Endothelial cell of umbilical vein (primary cell): Measurements from ENCODE around the gene ATP5ME. TPM values are rescaled to one million over a fixed set of nuclear protein-coding genes. Genes with fewer than 3 reads are reported as not detected.

Experiments used
- BruUV-seq: library from RNA; stranded (reverse); fragments of 400-500 nt; replicated peaks from 2 replicates; lab custom pipeline; 2021; lab: Mats Ljungman, UMichigan
- CTCF ChIA-PET: fragments of 300-600, 350-600 bp; sonication (Branson Sonifier 250); formaldehyde crosslinking; loops from one replicate; lab custom pipeline; 2021; ENCODE audit warnings: antibody characterized with exemption, inconsistent platforms; lab: Charles Lee
- POLR2A ChIA-PET: fragments of 300-600, 350-600 bp; sonication (Branson Sonifier 250); formaldehyde crosslinking; loops from one replicate; lab custom pipeline; 2021; ENCODE audit warnings: antibody characterized with exemption, inconsistent platforms; lab: Charles Lee
- DNase-seq: peaks from one replicate; pipeline ENCODE4 v3.0.0-alpha.2; 2011; ENCODE audit warnings: low read depth, low spot score
- FAIRE-seq: peaks from 2 replicates; lab custom pipeline; 2011; peaks lifted over from hg19 to GRCh38; lab: Jason Lieb, UNC
- H2AFZ ChIP-seq: 2 replicates; pipeline ENCODE4 v1.6.0; 2012; ENCODE audit warnings: low read depth, low read length, control low read depth, inconsistent platforms
- H3K27ac ChIP-seq: 2 replicates; pipeline ENCODE4 v1.5.1; 2011; ENCODE audit warnings: low read depth, mild to moderate bottlenecking, control low read depth, low read length, moderate library complexity; ENCODE audit not compliant: insufficient read depth
- H3K27me3 ChIP-seq, 2 experiments: 2 replicates each; pipeline versions ENCODE4 v1.6.0 to v1.6.1; 2011; ENCODE audit warnings: low read length in 2 of 2, mixed read lengths in 1 of 2; ENCODE audit not compliant: control insufficient read depth in 2 of 2, insufficient read depth in 2 of 2
- H3K36me3 ChIP-seq, 2 experiments: 2 replicates in 1 of 2; 3 replicates in 1 of 2; pipeline ENCODE4 v1.5.1; 2011; ENCODE audit warnings: low read length in 2 of 2, mild to moderate bottlenecking in 1 of 2, moderate library complexity in 1 of 2; ENCODE audit not compliant: control insufficient read depth in 2 of 2, insufficient read depth in 2 of 2; ENCODE audit errors: extremely low read depth in 1 of 2
- H3K4me1 ChIP-seq: 3 replicates; pipeline ENCODE4 v1.5.1; 2011; ENCODE audit warnings: mild to moderate bottlenecking, low read length; ENCODE audit not compliant: control insufficient read depth, insufficient read depth; ENCODE audit errors: extremely low read depth
- H3K4me2 ChIP-seq: 2 replicates; pipeline ENCODE4 v1.6.1; 2011; ENCODE audit warnings: low read length, control low read depth, mixed read lengths; ENCODE audit not compliant: insufficient read depth
- H3K4me3 ChIP-seq, 3 experiments: fragments of 200-600 bp in 1 of 3; sonication (generic), shearing (Covaris generic) in 1 of 3; replicated peaks in 1 of 3; 2 replicates each; pipeline ENCODE4 v1.5.1; 2011 to 2016; ENCODE audit warnings: control low read depth in 3 of 3, low read length in 3 of 3, mild to moderate bottlenecking in 2 of 3, inconsistent platforms in 1 of 3, low read depth in 1 of 3, moderate library complexity in 1 of 3; ENCODE audit not compliant: insufficient read depth in 1 of 3
- H3K79me2 ChIP-seq: 2 replicates; pipeline ENCODE4 v1.6.0; 2012; ENCODE audit warnings: low read length, inconsistent platforms; ENCODE audit not compliant: control insufficient read depth, insufficient read depth
- H3K9ac ChIP-seq: replicated peaks from 2 replicates; pipeline ENCODE3; 2011; ENCODE audit warnings: low read length, control low read depth; ENCODE audit not compliant: insufficient read depth; ENCODE audit errors: extremely low read depth
- H3K9me1 ChIP-seq: replicated peaks from 3 replicates; pipeline ENCODE4 v1.6.0; 2011; ENCODE audit warnings: mild to moderate bottlenecking, low read length; ENCODE audit not compliant: control insufficient read depth, insufficient read depth; ENCODE audit errors: extremely low read depth
- H3K9me3 ChIP-seq: replicated peaks from 2 replicates; pipeline ENCODE4 v1.5.1; 2012; ENCODE audit warnings: low read length, inconsistent platforms; ENCODE audit not compliant: control insufficient read depth, insufficient read depth
- H4K20me1 ChIP-seq: replicated peaks from 2 replicates; pipeline ENCODE3; 2011; ENCODE audit warnings: mild to moderate bottlenecking, low read length; ENCODE audit not compliant: control insufficient read depth, insufficient read depth; ENCODE audit errors: extremely low read depth
- CTCF ChIP-seq, 2 donors: IDR thresholded peaks; 1 replicate in 1 of 2; 2 replicates in 1 of 2; pipeline ENCODE4 v1.5.1; 2011; ENCODE audit warnings: low read length in 2 of 2, mild to moderate bottlenecking in 2 of 2, moderate library complexity in 2 of 2, control low read depth in 1 of 2, inconsistent platforms in 1 of 2, low read depth in 1 of 2; ENCODE audit not compliant: insufficient read depth in 1 of 2; ENCODE audit errors: extremely low read depth in 1 of 2
- EZH2 ChIP-seq: IDR thresholded peaks from 2 replicates; pipeline ENCODE4 v1.6.1; 2012; ENCODE audit warnings: borderline replicate concordance, low read depth, mild to moderate bottlenecking, moderate library complexity, low read length, inconsistent platforms; ENCODE audit not compliant: severe bottlenecking
- FOS ChIP-seq: IDR thresholded peaks from 2 replicates; pipeline ENCODE4 v1.6.1; 2011; ENCODE audit warnings: mild to moderate bottlenecking, low read length, moderate library complexity, borderline replicate concordance; ENCODE audit not compliant: insufficient read depth
- GATA2 ChIP-seq: IDR thresholded peaks from 2 replicates; pipeline ENCODE4 v1.7.0; 2011; ENCODE audit warnings: low read depth, mild to moderate bottlenecking, moderate library complexity, mixed read lengths, low read length; ENCODE audit not compliant: insufficient read length, insufficient read depth
- JUN ChIP-seq: IDR thresholded peaks from 2 replicates; pipeline ENCODE4 v1.6.1; 2011; ENCODE audit warnings: borderline replicate concordance, low read depth; ENCODE audit not compliant: insufficient read length, insufficient read depth
- MAX ChIP-seq: IDR thresholded peaks from 2 replicates; pipeline ENCODE4 v1.6.1; 2011; ENCODE audit not compliant: insufficient read depth, insufficient read length
- MYC ChIP-seq: IDR thresholded peaks from one replicate; pipeline ENCODE4 v1.6.1; 2011; ENCODE audit warnings: mild to moderate bottlenecking, low read depth, low read length
- POLR2A ChIP-seq: IDR thresholded peaks from 2 replicates; pipeline ENCODE4 v1.6.1; 2012; ENCODE audit warnings: low read depth, mild to moderate bottlenecking, control low read depth, low read length
- POLR2AphosphoS5 ChIP-seq: IDR thresholded peaks from 2 replicates; pipeline ENCODE4 v1.6.1; 2012; ENCODE audit warnings: low read depth, mild to moderate bottlenecking, control low read depth, low read length, moderate library complexity; ENCODE audit not compliant: insufficient read depth
- dilution Hi-C: fragments of 300-500 bp; cut with MboI; formaldehyde crosslinking; loops from one replicate; pipeline ENCODE4 v1.15.0; 2019; ENCODE audit warnings: low sequenced_read_pairs; ENCODE audit not compliant: extremely low pct_ligation_motif_present
- intact Hi-C: fragments of 100-400 bp; cut with micrococcal nuclease; formaldehyde crosslinking; loops from one replicate; pipeline ENCODE4 v1.10.0; 2022
- polyA plus RNA-seq, 4 experiments: library from polyadenylated mRNA; depleted of rRNA in 3 of 4; stranded (reverse) in 3 of 4; unstranded in 1 of 4; fragments of >200 nt; gene quantifications; 2 replicates each; pipeline versions ENCODE4 v1.2.1 to v1.2.3, GENCODE V29; 2011 to 2012; ENCODE audit warnings: missing spikeins in 1 of 4
- total RNA-seq: library from RNA; stranded (reverse); gene quantifications from 2 replicates; pipeline ENCODE4 v1.2.3, GENCODE V29; 2021

The ATP5ME gene
- total and polyA plus RNA-seq, 2 donors (not counting 3 experiments of a cell fraction or from before 2014, with no cell fraction given), result 303 to 304 TPM

- DNase-seq (no peak), FAIRE-seq (no peak)
- BruUV-seq, result no TSS peak
- Histone ChIP-seq H2AFZ (no peak overlapping the region), H3K27ac (no peak overlapping the region), H3K9me3 (no peaks in the 10 kb centered on the region), H4K20me1 (no peaks in the 10 kb centered on the region), H3K4me1 (no peaks in the 10 kb centered on the region), H3K9me1 (no peaks in the 10 kb centered on the region), H3K9ac (no peak overlapping the region), H3K27me3 (peaks cover 0 to 5% of the 10 kb centered on the region in 2 experiments), H3K79me2 (no peaks in the 10 kb centered on the region), H3K36me3 (no peaks in the 10 kb centered on the region), H3K4me3 (no peak overlapping the region), H3K4me2 (no peak overlapping the region)
- intact Hi-C loops, result no loop called here
- dilution Hi-C loops, result no loop called here
- POLR2A ChIA-PET, result no interaction called here
- CTCF ChIA-PET, result no interaction called here
- no peak for TF ChIP-seq MYC
- no peak for TF ChIP-seq GATA2
- TF ChIP-seq JUN, result no peak
- TF ChIP-seq CTCF (IDR thresholded peaks at IDR 0.05; ENCODE audit: extremely low read depth in 1 of 2, insufficient read depth in 1 of 2, low read depth in 1 of 2, low read length in 2 of 2), result no peak
- TF ChIP-seq POLR2AphosphoS5, result no peak
- TF ChIP-seq MAX, result no peak
- no peak for TF ChIP-seq FOS
- TF ChIP-seq EZH2, result no peak
- no peak for TF ChIP-seq POLR2A
Observed at GRCh38 chr4:660401-660800, 13.7 kb downstream of the ATP5ME start.
